ENCODE measurements around the gene ADRA1B. TPM values are rescaled to one million over a fixed set of nuclear protein-coding genes. Genes with fewer than 3 reads are reported as not detected.
A peak's percentile ranks its signal among the peaks of the same experiment; 100 is the strongest.

ADRA1B gene
- total RNA-seq, 1 donor from 2014 or later = 0.74 TPM

GRCh38 chr5:160020964-160021363, 104.7 kb downstream of the ADRA1B start:
- Histone ChIP-seq H3K9me3 (no peaks in the 10 kb centered on the region), H3K4me1 (peaks cover 6% of the 10 kb centered on the region), H3K27me3 (no peaks in the 10 kb centered on the region), H3K27ac (no peak overlapping the region), H3K36me3 (no peaks in the 10 kb centered on the region), H3K4me3 (no peak overlapping the region)
- no peak for DNase-seq (ENCODE audit: extremely low spot score in 2 of 2)
- TF ChIP-seq CTCF (IDR thresholded peaks at IDR 0.05) = no peak
- intact Hi-C loops (cut with DNase I) = loop anchor here (5.0 to 10.0 kb wide), 2 partner anchors 326 to 364 kb away; no protein-coding TSS in a partner anchor

- DNase-seq (ENCODE audit: extremely low spot score in 2 of 2) = no peak
- TF ChIP-seq POLR2AphosphoS5 (IDR thresholded peaks at IDR 0.05; ENCODE audit: insufficient read depth in 1 of 2, low read depth in 1 of 2) = peak in 1 of 2 donors; percentile 67
- TF ChIP-seq POLR2A (IDR thresholded peaks at IDR 0.05) = no peak
- peak; percentile 72 to 87 (median 83) for TF ChIP-seq CTCF (IDR thresholded peaks at IDR 0.05)
- no peaks in the 10 kb centered on the region for H3K36me3 ChIP-seq
- no peaks in the 10 kb centered on the region for H3K27me3 ChIP-seq
- no peak overlapping the region for H3K4me3 ChIP-seq
- no peaks in the 10 kb centered on the region for H3K9me3 ChIP-seq
- H3K27ac ChIP-seq = no peak overlapping the region
- intact Hi-C loops (cut with DNase I) = loop anchor here (5.0 to 10.0 kb wide), 2 partner anchors 325 to 363 kb away; no protein-coding TSS in a partner anchor
- peaks cover 6% of the 10 kb centered on the region for H3K4me1 ChIP-seq
These were observed 105.7 kb downstream of the ADRA1B start for GRCh38 chr5:160021831-160022446.

Small RNA genes lying within 50 kb of the gene (small RNA-seq; reads per million reads assigned to genes)
- not detected for gene RF00019

Other genes with a start within 250 kb of the ADRA1B start
- 29.7 TPM for gene TTC1, start 92.7 kb downstream of the ADRA1B start, total RNA-seq
- gene PWWP2A, start 203.0 kb downstream of the ADRA1B start, total RNA-seq = 19.9 TPM

All from vagina (tissue), 2 donors.